ENCODE measurements around the gene NFE2L1.

NFE2L1 gene

DNA sequence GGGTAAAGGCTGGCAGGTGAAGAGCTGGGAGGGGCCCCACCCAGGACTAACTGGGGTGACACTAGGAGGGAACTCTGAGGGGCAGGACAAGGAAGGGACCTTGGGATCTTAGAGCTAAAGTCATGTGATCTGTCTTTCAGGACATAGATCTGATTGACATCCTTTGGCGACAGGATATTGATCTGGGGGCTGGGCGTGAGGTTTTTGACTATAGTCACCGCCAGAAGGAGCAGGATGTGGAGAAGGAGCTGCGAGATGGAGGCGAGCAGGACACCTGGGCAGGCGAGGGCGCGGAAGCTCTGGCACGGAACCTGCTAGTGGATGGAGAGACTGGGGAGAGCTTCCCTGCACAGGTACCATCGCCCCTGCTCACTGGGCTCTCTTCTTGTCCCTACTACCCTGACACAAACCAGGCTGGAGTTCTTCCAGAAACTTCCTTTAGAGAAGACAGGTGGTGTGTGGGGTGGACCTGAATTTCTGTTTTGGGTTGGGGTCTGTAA lies 8.1 kb downstream of the NFE2L1 start:
- Histone ChIP-seq H3K4me1 (ENCODE audit: control insufficient read depth, insufficient read depth, low read length, poor library complexity, severe bottlenecking) (peaks cover 6% of the 10 kb centered on the region), H3K27me3 (replicated peaks; ENCODE audit: control insufficient read depth, insufficient read depth, low read length, poor library complexity, severe bottlenecking) (no peaks in the 10 kb centered on the region), H3K36me3 (ENCODE audit: control insufficient read depth, insufficient read depth, low read length) (peaks cover 75% of the 10 kb centered on the region), H3K9me3 (ENCODE audit: control insufficient read depth, low read length) (no peaks in the 10 kb centered on the region), H3K27ac (ENCODE audit: insufficient read depth, low read length, poor library complexity, severe bottlenecking) (no peak overlapping the region), H3K4me3 (ENCODE audit: insufficient read depth, low read depth, low read length, poor library complexity, severe bottlenecking) (no peak overlapping the region)
- no peak for DNase-seq

DNA sequence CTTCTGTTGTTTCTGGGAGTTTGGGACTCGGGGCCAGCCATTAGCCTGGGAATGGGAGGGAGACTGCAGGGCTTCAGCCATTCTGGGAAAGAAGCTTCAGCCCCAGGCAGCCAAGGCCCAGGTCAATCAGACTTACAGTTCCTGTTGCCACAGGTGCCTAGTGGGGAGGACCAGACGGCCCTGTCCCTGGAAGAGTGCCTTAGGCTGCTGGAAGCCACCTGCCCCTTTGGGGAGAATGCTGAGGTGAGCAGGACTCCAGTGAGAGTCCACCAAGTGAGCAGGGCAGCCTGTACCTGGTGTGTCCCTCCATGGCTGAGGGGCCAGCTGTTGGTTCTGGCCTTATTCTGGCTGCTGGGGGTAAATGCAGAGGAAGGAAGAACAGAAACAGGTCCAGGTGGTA lies 8.7 kb downstream of the NFE2L1 start:
- H3K9me3 ChIP-seq (ENCODE audit: control insufficient read depth, low read length), result no peaks in the 10 kb centered on the region
- H3K4me3 ChIP-seq (ENCODE audit: insufficient read depth, low read depth, low read length, poor library complexity, severe bottlenecking), result no peak overlapping the region
- H3K4me1 ChIP-seq (ENCODE audit: control insufficient read depth, insufficient read depth, low read length, poor library complexity, severe bottlenecking), result peaks cover 5% of the 10 kb centered on the region
- peaks cover 75% of the 10 kb centered on the region for H3K36me3 ChIP-seq (ENCODE audit: control insufficient read depth, insufficient read depth, low read length)
- H3K27me3 ChIP-seq (replicated peaks; ENCODE audit: control insufficient read depth, insufficient read depth, low read length, poor library complexity, severe bottlenecking), result no peaks in the 10 kb centered on the region
- no peak for DNase-seq
- H3K27ac ChIP-seq (ENCODE audit: insufficient read depth, low read length, poor library complexity, severe bottlenecking), result no peak overlapping the region

DNA sequence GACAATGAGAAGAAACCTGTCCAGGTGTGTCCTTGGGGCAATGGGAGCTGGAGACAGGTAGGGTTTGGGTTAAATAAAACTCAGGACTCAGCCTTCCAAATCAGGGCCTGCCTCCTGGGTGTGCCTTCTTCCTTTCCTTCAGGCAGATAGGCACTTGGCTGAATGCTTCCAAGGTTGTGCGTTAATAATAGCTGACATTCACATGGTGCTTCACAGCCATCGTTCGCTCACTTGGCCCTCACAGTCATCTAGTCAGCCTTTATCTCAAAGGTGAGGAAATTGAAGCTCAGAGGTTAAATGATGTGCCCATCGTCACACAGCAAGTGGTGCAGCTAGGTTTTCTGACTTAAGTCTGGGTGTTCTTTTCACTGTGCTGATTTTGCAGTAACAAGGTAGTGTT lies 9.5 kb downstream of the NFE2L1 start:
- peaks cover 76% of the 10 kb centered on the region for H3K36me3 ChIP-seq (ENCODE audit: control insufficient read depth, insufficient read depth, low read length)
- H3K27ac ChIP-seq (ENCODE audit: insufficient read depth, low read length, poor library complexity, severe bottlenecking), result no peak overlapping the region
- no peak overlapping the region for H3K4me3 ChIP-seq (ENCODE audit: insufficient read depth, low read depth, low read length, poor library complexity, severe bottlenecking)
- peaks cover 3% of the 10 kb centered on the region for H3K4me1 ChIP-seq (ENCODE audit: control insufficient read depth, insufficient read depth, low read length, poor library complexity, severe bottlenecking)
- H3K9me3 ChIP-seq (ENCODE audit: control insufficient read depth, low read length), result no peaks in the 10 kb centered on the region
- no peak for DNase-seq
- H3K27me3 ChIP-seq (replicated peaks; ENCODE audit: control insufficient read depth, insufficient read depth, low read length, poor library complexity, severe bottlenecking), result no peaks in the 10 kb centered on the region

DNA sequence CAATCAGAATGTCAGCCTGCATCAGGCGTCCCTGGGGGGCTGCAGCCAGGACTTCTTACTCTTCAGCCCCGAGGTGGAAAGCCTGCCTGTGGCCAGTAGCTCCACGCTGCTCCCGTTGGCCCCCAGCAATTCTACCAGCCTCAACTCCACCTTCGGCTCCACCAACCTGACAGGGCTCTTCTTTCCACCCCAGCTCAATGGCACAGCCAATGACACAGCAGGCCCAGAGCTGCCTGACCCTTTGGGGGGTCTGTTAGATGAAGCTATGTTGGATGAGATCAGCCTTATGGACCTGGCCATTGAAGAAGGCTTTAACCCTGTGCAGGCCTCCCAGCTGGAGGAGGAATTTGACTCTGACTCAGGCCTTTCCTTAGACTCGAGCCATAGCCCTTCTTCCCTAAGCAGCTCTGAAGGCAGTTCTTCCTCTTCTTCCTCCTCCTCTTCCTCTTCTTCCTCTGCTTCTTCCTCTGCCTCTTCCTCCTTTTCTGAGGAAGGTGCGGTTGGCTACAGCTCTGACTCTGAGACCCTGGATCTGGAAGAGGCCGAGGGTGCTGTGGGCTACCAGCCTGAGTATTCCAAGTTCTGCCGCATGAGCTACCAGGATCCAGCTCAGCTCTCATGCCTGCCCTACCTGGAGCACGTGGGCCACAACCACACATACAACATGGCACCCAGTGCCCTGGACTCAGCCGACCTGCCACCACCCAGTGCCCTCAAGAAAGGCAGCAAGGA lies 10.4 kb downstream of the NFE2L1 start:
- H3K4me3 ChIP-seq (ENCODE audit: insufficient read depth, low read depth, low read length, poor library complexity, severe bottlenecking), result no peak overlapping the region
- no peaks in the 10 kb centered on the region for H3K9me3 ChIP-seq (ENCODE audit: control insufficient read depth, low read length)
- H3K27me3 ChIP-seq (replicated peaks; ENCODE audit: control insufficient read depth, insufficient read depth, low read length, poor library complexity, severe bottlenecking), result no peaks in the 10 kb centered on the region
- peaks cover 76% of the 10 kb centered on the region for H3K36me3 ChIP-seq (ENCODE audit: control insufficient read depth, insufficient read depth, low read length)
- no peak for DNase-seq
- H3K4me1 ChIP-seq (ENCODE audit: control insufficient read depth, insufficient read depth, low read length, poor library complexity, severe bottlenecking), result no peaks in the 10 kb centered on the region
- H3K27ac ChIP-seq (ENCODE audit: insufficient read depth, low read length, poor library complexity, severe bottlenecking), result no peak overlapping the region

DNA sequence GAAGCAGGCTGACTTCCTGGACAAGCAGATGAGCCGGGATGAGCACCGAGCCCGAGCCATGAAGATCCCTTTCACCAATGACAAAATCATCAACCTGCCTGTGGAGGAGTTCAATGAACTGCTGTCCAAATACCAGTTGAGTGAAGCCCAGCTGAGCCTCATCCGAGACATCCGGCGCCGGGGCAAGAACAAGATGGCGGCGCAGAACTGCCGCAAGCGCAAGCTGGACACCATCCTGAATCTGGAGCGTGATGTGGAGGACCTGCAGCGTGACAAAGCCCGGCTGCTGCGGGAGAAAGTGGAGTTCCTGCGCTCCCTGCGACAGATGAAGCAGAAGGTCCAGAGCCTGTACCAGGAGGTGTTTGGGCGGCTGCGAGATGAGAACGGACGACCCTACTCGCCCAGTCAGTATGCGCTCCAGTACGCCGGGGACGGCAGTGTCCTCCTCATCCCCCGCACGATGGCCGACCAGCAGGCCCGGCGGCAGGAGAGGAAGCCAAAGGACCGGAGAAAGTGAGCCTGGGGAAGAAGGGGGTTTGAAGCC lies 11.0 kb downstream of the NFE2L1 start:
- no peaks in the 10 kb centered on the region for H3K4me1 ChIP-seq (ENCODE audit: control insufficient read depth, insufficient read depth, low read length, poor library complexity, severe bottlenecking)
- H3K27ac ChIP-seq (ENCODE audit: insufficient read depth, low read length, poor library complexity, severe bottlenecking), result no peak overlapping the region
- no peak overlapping the region for H3K4me3 ChIP-seq (ENCODE audit: insufficient read depth, low read depth, low read length, poor library complexity, severe bottlenecking)
- no peaks in the 10 kb centered on the region for H3K27me3 ChIP-seq (replicated peaks; ENCODE audit: control insufficient read depth, insufficient read depth, low read length, poor library complexity, severe bottlenecking)
- H3K36me3 ChIP-seq (ENCODE audit: control insufficient read depth, insufficient read depth, low read length), result peaks cover 79% of the 10 kb centered on the region
- DNase-seq, result no peak
- H3K9me3 ChIP-seq (ENCODE audit: control insufficient read depth, low read length), result no peaks in the 10 kb centered on the region

DNA sequence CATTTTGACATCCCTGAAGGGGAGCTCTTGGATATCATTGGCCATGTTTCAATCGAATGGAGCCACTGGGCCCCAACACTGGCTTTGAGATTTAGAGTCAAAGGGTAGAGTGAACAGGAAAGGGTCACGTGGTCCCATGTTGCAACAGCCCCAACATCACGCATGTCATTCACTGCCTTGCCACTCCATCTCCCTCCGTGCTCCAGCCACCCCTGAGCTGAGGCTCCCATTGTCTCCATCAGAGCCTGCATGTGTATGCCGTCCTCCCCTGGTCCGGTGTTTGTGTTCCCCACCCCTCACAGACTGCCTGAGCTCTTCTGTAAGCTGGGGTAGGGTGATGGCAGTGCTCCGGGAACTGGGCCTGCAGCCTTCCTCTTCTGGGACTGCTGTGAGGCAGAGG lies 12.1 kb downstream of the NFE2L1 start:
- H3K9me3 ChIP-seq (ENCODE audit: control insufficient read depth, low read length), result no peaks in the 10 kb centered on the region
- no peak for DNase-seq
- H3K27me3 ChIP-seq (replicated peaks; ENCODE audit: control insufficient read depth, insufficient read depth, low read length, poor library complexity, severe bottlenecking), result no peaks in the 10 kb centered on the region
- H3K4me3 ChIP-seq (ENCODE audit: insufficient read depth, low read depth, low read length, poor library complexity, severe bottlenecking), result no peak overlapping the region
- peaks cover 84% of the 10 kb centered on the region for H3K36me3 ChIP-seq (ENCODE audit: control insufficient read depth, insufficient read depth, low read length)
- no peaks in the 10 kb centered on the region for H3K4me1 ChIP-seq (ENCODE audit: control insufficient read depth, insufficient read depth, low read length, poor library complexity, severe bottlenecking)
- no peak overlapping the region for H3K27ac ChIP-seq (ENCODE audit: insufficient read depth, low read length, poor library complexity, severe bottlenecking)

DNA sequence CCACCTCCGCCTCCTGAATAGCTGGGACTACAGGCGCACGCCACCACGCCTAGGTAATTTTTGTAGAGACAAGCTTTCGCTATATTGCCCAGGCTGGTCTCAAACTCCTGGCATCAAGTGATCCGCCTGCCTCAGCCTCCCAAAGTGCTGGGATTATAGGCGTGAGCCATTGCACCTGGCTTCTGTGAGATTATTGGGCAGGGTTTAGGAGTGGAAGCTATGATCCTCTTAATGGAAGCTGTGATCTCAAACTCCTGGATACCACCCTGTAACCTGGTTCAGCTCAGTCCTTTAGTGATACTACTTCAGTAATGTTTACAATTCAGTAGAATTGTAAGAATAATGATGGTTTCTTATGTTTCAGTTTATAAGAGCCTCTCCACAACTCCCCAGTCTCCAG lies 14.1 kb downstream of the NFE2L1 start:
- no peak for DNase-seq
- Histone ChIP-seq H3K9me3 (ENCODE audit: control insufficient read depth, low read length) (no peaks in the 10 kb centered on the region), H3K4me3 (ENCODE audit: insufficient read depth, low read depth, low read length, poor library complexity, severe bottlenecking) (no peak overlapping the region), H3K27ac (ENCODE audit: insufficient read depth, low read length, poor library complexity, severe bottlenecking) (no peak overlapping the region), H3K36me3 (ENCODE audit: control insufficient read depth, insufficient read depth, low read length) (peaks cover 64% of the 10 kb centered on the region), H3K4me1 (ENCODE audit: control insufficient read depth, insufficient read depth, low read length, poor library complexity, severe bottlenecking) (no peaks in the 10 kb centered on the region), H3K27me3 (replicated peaks; ENCODE audit: control insufficient read depth, insufficient read depth, low read length, poor library complexity, severe bottlenecking) (no peaks in the 10 kb centered on the region)

DNA sequence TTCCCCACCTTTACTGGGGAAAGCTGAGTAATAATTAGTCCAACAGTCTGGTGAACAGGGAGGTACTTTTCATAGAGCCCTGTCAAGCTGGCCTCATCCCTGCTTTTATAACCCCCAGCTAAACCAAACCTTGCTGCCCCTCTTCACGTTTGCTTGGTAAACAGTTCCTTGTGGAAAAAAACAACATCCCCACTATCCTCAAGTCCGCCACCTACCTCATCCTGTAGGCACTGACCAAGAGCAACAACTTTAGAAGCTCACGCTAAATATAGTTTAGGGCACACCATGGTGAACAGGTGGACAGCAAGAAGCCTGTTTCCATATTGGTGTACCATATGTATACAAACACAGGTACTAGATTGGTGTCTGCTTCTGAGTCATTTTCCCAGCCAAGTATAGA lies 16.5 kb downstream of the NFE2L1 start:
- DNase-seq, result no peak
- Histone ChIP-seq H3K27me3 (replicated peaks; ENCODE audit: control insufficient read depth, insufficient read depth, low read length, poor library complexity, severe bottlenecking) (no peaks in the 10 kb centered on the region), H3K9me3 (ENCODE audit: control insufficient read depth, low read length) (no peaks in the 10 kb centered on the region), H3K36me3 (ENCODE audit: control insufficient read depth, insufficient read depth, low read length) (peaks cover 45% of the 10 kb centered on the region), H3K4me3 (ENCODE audit: insufficient read depth, low read depth, low read length, poor library complexity, severe bottlenecking) (no peak overlapping the region), H3K27ac (ENCODE audit: insufficient read depth, low read length, poor library complexity, severe bottlenecking) (no peak overlapping the region), H3K4me1 (ENCODE audit: control insufficient read depth, insufficient read depth, low read length, poor library complexity, severe bottlenecking) (no peaks in the 10 kb centered on the region)

DNA sequence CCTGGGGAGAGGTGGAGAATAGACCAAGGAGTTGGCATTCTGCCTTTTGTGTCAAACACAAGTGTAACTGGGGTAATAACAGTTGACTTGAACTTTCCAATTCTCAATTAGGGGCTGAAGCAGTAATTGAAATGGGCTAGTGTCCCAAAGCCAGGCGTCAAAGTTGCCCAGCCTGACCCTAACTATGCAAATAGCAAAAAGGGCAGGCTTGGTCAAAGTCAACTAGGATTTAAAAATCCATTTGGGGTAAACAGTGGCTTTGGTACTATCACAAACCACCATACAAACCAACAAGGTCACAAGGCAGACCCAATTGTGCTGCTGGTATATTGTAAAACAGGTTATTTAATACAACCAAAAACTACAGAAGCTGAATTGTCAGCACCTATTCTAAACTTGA lies 18.0 kb downstream of the NFE2L1 start:
- Histone ChIP-seq H3K27ac (ENCODE audit: insufficient read depth, low read length, poor library complexity, severe bottlenecking) (no peak overlapping the region), H3K4me1 (ENCODE audit: control insufficient read depth, insufficient read depth, low read length, poor library complexity, severe bottlenecking) (no peaks in the 10 kb centered on the region), H3K36me3 (ENCODE audit: control insufficient read depth, insufficient read depth, low read length) (peaks cover 34% of the 10 kb centered on the region), H3K27me3 (replicated peaks; ENCODE audit: control insufficient read depth, insufficient read depth, low read length, poor library complexity, severe bottlenecking) (no peaks in the 10 kb centered on the region), H3K9me3 (ENCODE audit: control insufficient read depth, low read length) (no peaks in the 10 kb centered on the region), H3K4me3 (ENCODE audit: insufficient read depth, low read depth, low read length, poor library complexity, severe bottlenecking) (no peak overlapping the region)
- DNase-seq, result no peak

DNA sequence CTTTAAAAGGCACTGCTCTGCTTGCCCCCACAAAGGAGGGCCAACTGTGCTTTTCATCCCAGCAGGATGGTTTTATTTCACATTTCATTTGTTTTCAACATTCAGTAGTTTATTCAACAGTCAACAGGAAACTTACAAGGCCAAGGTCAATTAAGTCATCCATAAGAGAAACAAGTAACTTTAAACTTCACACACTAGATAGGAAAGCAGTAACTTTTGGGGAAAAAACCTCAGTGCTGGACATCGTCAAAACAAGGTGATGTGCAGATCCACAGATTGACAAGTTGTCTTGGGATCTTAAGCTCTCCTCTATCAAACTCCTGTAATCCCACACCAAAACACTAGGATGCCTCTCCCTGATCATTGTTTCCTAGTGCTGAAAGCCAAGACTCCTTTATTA lies 18.5 kb downstream of the NFE2L1 start:
- Histone ChIP-seq H3K27me3 (replicated peaks; ENCODE audit: control insufficient read depth, insufficient read depth, low read length, poor library complexity, severe bottlenecking) (no peaks in the 10 kb centered on the region), H3K36me3 (ENCODE audit: control insufficient read depth, insufficient read depth, low read length) (peaks cover 34% of the 10 kb centered on the region), H3K9me3 (ENCODE audit: control insufficient read depth, low read length) (no peaks in the 10 kb centered on the region), H3K4me3 (ENCODE audit: insufficient read depth, low read depth, low read length, poor library complexity, severe bottlenecking) (no peak overlapping the region), H3K27ac (ENCODE audit: insufficient read depth, low read length, poor library complexity, severe bottlenecking) (no peak overlapping the region), H3K4me1 (ENCODE audit: control insufficient read depth, insufficient read depth, low read length, poor library complexity, severe bottlenecking) (no peaks in the 10 kb centered on the region)
- DNase-seq, result no peak

Data from effector memory CD4-positive, alpha-beta T cell (primary cell).